IMR-90 (cell line): Measurements from ENCODE around the gene COPS4. TPM values are rescaled to one million over a fixed set of nuclear protein-coding genes. Genes with fewer than 3 reads are reported as not detected.

Source experiments
- ATAC-seq: fragments of 200-7000 bp; cut with Tn5 transposase; 2 replicates; pipeline ENCODE4 v1.9.1; 2020; ENCODE audit warnings: low read depth, mild to moderate bottlenecking, moderate library complexity
- BruUV-seq: library from RNA; stranded (reverse); fragments of 400-500 nt; replicated peaks from 2 replicates; lab custom pipeline; 2021; lab: Mats Ljungman, UMichigan
- CTCF ChIA-PET: fragments of 300-600 bp; formaldehyde crosslinking; extraction: SDS; loops from one replicate; lab custom pipeline; 2021; ENCODE audit warnings: antibody characterized with exemption; lab: Yijun Ruan, JAX
- POLR2A ChIA-PET: fragments of 300-600 bp; sonication (Branson Sonifier 250); formaldehyde crosslinking; loops from one replicate; lab custom pipeline; 2022; ENCODE audit warnings: antibody characterized with exemption; ENCODE audit not compliant: unreplicated experiment; lab: Charles Lee
- DNase-seq: peaks from one replicate; pipeline ENCODE4 v3.0.0; 2013
- H2AFZ ChIP-seq: replicated peaks from 2 replicates; pipeline ENCODE3; 2013; ENCODE audit warnings: low read length, mild to moderate bottlenecking; ENCODE audit not compliant: poor library complexity
- H2AK5ac ChIP-seq: 2 replicates; pipeline ENCODE4 v1.6.1; 2013; ENCODE audit warnings: low read depth, low read length, inconsistent platforms
- H2AK9ac ChIP-seq: replicated peaks from 2 replicates; pipeline ENCODE3; 2013; ENCODE audit warnings: mild to moderate bottlenecking, low read depth, low read length, moderate library complexity; ENCODE audit not compliant: poor library complexity
- H2BK120ac ChIP-seq: 2 replicates; pipeline ENCODE4 v1.6.1; 2013; ENCODE audit warnings: low read depth, low read length, inconsistent platforms
- H2BK15ac ChIP-seq: 3 replicates; pipeline ENCODE4 v1.6.1; 2013; ENCODE audit warnings: low read depth, low read length, inconsistent platforms
- H2BK20ac ChIP-seq: 2 replicates; pipeline ENCODE4 v1.6.1; 2013; ENCODE audit warnings: low read depth, mild to moderate bottlenecking, inconsistent platforms, low read length, moderate library complexity
- H2BK5ac ChIP-seq: 2 replicates; pipeline ENCODE4 v1.6.1; 2013; ENCODE audit warnings: mild to moderate bottlenecking, low read depth, low read length, inconsistent platforms; ENCODE audit not compliant: poor library complexity, severe bottlenecking
- H3K14ac ChIP-seq: replicated peaks from 2 replicates; pipeline ENCODE4 v1.6.1; 2013; ENCODE audit warnings: low read depth, low read length, inconsistent platforms
- H3K18ac ChIP-seq: 2 replicates; pipeline ENCODE4 v1.6.1; 2013; ENCODE audit warnings: low read depth, low read length, control low read depth
- H3K23ac ChIP-seq: 2 replicates; pipeline ENCODE4 v1.6.1; 2013; ENCODE audit warnings: low read depth, low read length, inconsistent platforms
- H3K27ac ChIP-seq: 2 replicates; pipeline ENCODE4 v1.5.1; 2013; ENCODE audit warnings: mild to moderate bottlenecking, control low read depth, low read length; ENCODE audit not compliant: insufficient read depth
- H3K27me3 ChIP-seq: 2 replicates; pipeline ENCODE4 v1.6.1; 2013; ENCODE audit warnings: low read length; ENCODE audit not compliant: control insufficient read depth, insufficient read depth
- H3K36me3 ChIP-seq: 2 replicates; pipeline ENCODE4 v1.6.1; 2013; ENCODE audit warnings: low read length, mixed read lengths; ENCODE audit not compliant: control insufficient read depth, insufficient read depth
- H3K4ac ChIP-seq: 2 replicates; pipeline ENCODE4 v1.6.1; 2013; ENCODE audit warnings: low read depth, low read length, inconsistent platforms
- H3K4me1 ChIP-seq: 2 replicates; pipeline ENCODE4 v1.6.1; 2013; ENCODE audit warnings: low read length, mixed read lengths; ENCODE audit not compliant: control insufficient read depth, insufficient read depth
- H3K4me2 ChIP-seq: 2 replicates; pipeline ENCODE4 v1.6.1; 2013; ENCODE audit warnings: low read depth, mild to moderate bottlenecking, control low read depth, low read length, moderate library complexity
- H3K4me3 ChIP-seq: 2 replicates; pipeline ENCODE4 v1.5.1; 2013; ENCODE audit warnings: low read depth, mild to moderate bottlenecking, control low read depth, low read length, moderate library complexity; ENCODE audit not compliant: insufficient read depth
- H3K56ac ChIP-seq: 2 replicates; pipeline ENCODE4 v1.6.1; 2013; ENCODE audit warnings: low read length, inconsistent platforms; ENCODE audit not compliant: insufficient read depth; ENCODE audit errors: extremely low read depth
- H3K79me1 ChIP-seq, 2 experiments: 2 replicates each; pipeline ENCODE4 v1.6.1; 2013; ENCODE audit warnings: low read length in 2 of 2, inconsistent platforms in 1 of 2, low read depth in 1 of 2
- H3K9ac ChIP-seq: 2 replicates; pipeline ENCODE4 v1.6.1; 2013; ENCODE audit warnings: low read depth, low read length, control low read depth
- H3K9me1 ChIP-seq: 2 replicates; pipeline ENCODE4 v1.6.1; 2013; ENCODE audit warnings: low read length, inconsistent platforms; ENCODE audit not compliant: insufficient read depth
- H3K9me3 ChIP-seq: 2 replicates; pipeline ENCODE4 v1.6.1; 2013; ENCODE audit warnings: low read length; ENCODE audit not compliant: control insufficient read depth, insufficient read depth
- H4K20me1 ChIP-seq: 2 replicates; pipeline ENCODE4 v1.6.1; 2013; ENCODE audit warnings: low read length, inconsistent platforms; ENCODE audit not compliant: insufficient read depth
- H4K5ac ChIP-seq: 2 replicates; pipeline ENCODE4 v1.6.1; 2013; ENCODE audit warnings: mild to moderate bottlenecking, low read depth, low read length, control low read depth
- H4K8ac ChIP-seq, 2 experiments: 2 replicates each; pipeline ENCODE4 v1.6.1; 2013; ENCODE audit warnings: low read depth in 2 of 2, low read length in 2 of 2, control low read depth in 1 of 2, inconsistent platforms in 1 of 2
- H4K91ac ChIP-seq: 2 replicates; pipeline ENCODE4 v1.6.1; 2013; ENCODE audit warnings: low read depth, low read length, inconsistent platforms; ENCODE audit not compliant: insufficient read depth
- BHLHE40 ChIP-seq: fragments of 150-350 bp; IDR thresholded peaks from 2 replicates; pipeline ENCODE4 v1.6.1; 2016; ENCODE audit warnings: mild to moderate bottlenecking, low read depth, low read length
- CEBPB ChIP-seq: IDR thresholded peaks from 2 replicates; pipeline ENCODE4 v1.6.1; 2012; ENCODE audit warnings: low read depth, low read length, improper control_type of control experiment
- CHD1 ChIP-seq: IDR thresholded peaks from 2 replicates; pipeline ENCODE4 v1.6.1; 2012; ENCODE audit warnings: low read depth, low read length, improper control_type of control experiment
- FOS ChIP-seq: fragments of 150-350 bp; IDR thresholded peaks from 2 replicates; pipeline ENCODE4 v1.6.1; 2016; ENCODE audit warnings: low read depth, low read length
- MAFK ChIP-seq: IDR thresholded peaks from 2 replicates; pipeline ENCODE4 v1.6.1; 2012; ENCODE audit warnings: low read depth, low read length, improper control_type of control experiment
- RCOR1 ChIP-seq: IDR thresholded peaks from 2 replicates; pipeline ENCODE4 v1.6.1; 2012; ENCODE audit warnings: mild to moderate bottlenecking, low read length, improper control_type of control experiment; ENCODE audit not compliant: insufficient replicate concordance
- USF2 ChIP-seq: fragments of 150-350 bp; IDR thresholded peaks from 2 replicates; pipeline ENCODE4 v1.6.1; 2017; ENCODE audit warnings: mild to moderate bottlenecking, antibody characterized with exemption, low read length, low read depth
- WGBS, 2 experiments: methylation state at CpG; one replicate each; pipeline versions ENCODE4 v1.1.5 to v1.1.7; 2013; ENCODE audit warnings: missing lambda C conversion rate in 2 of 2; ENCODE audit not compliant: insufficient read length in 1 of 2; ENCODE audit errors: extremely low coverage in 2 of 2; 5-methylcytosine and 5-hydroxymethylcytosine counted together
- dilution Hi-C: fragments of 300-500 bp; cut with HindIII; formaldehyde crosslinking; loops from one replicate; pipeline ENCODE4 v1.14.3; 2018; ENCODE audit warnings: low sequenced_read_pairs; ENCODE audit not compliant: unreplicated experiment
- in situ Hi-C: fragments of 300-500 bp; cut with MboI; formaldehyde crosslinking; loops from 3 replicates; pipeline ENCODE4 v1.14.3; 2019; ENCODE audit warnings: low sequenced_read_pairs, inconsistent platforms, mixed read lengths
- intact Hi-C: fragments of 100-400 bp; cut with micrococcal nuclease; formaldehyde crosslinking; loops from 2 replicates; pipeline ENCODE4 v1.10.0; 2022
- polyA plus RNA-seq, 3 experiments: library from polyadenylated mRNA; depleted of rRNA; stranded (reverse); fragments of >200 nt; gene quantifications; 2 replicates each; pipeline ENCODE4 v1.2.3, GENCODE V29; 2012; ENCODE audit warnings: low replicate concordance in 1 of 3
- total RNA-seq: library from RNA; depleted of rRNA; stranded (reverse); fragments of >200 nt; gene quantifications from 2 replicates; pipeline ENCODE4 v1.2.3, GENCODE V29; 2012

Gene COPS4
- total and polyA plus RNA-seq, 2 of the 4 experiments (the other 2 are of a cell fraction), result 40.1 to 115 TPM

- H2AFZ ChIP-seq, result no peak overlapping the region
- H3K4me1 ChIP-seq, result peaks cover 4% of the 10 kb centered on the region
- in situ Hi-C loops (no loop called here), intact Hi-C loops (no loop called here), dilution Hi-C loops (no loop called here)
- no peak overlapping the region for H3K27ac ChIP-seq
- no peak overlapping the region for H3K23ac ChIP-seq
- H3K36me3 ChIP-seq, result 0 out of 2 replicates have a peak, but pooled peaks cover 1% of the 10 kb centered on the region
- H3K9me3 ChIP-seq, result no peaks in the 10 kb centered on the region
- H3K9ac ChIP-seq, result no peak overlapping the region
- H3K27me3 ChIP-seq, result no peaks in the 10 kb centered on the region
- H4K5ac ChIP-seq, result no peak overlapping the region
- peaks cover 5% of the 10 kb centered on the region for H3K9me1 ChIP-seq
- BruUV-seq, result no TSS peak
- no peak overlapping the region for H2BK15ac ChIP-seq
- DNase-seq (no peak), ATAC-seq (no peak)
- H3K14ac ChIP-seq, result no peak overlapping the region
- ChIA-PET CTCF (no interaction called here), POLR2A (no interaction called here)
- H3K56ac ChIP-seq, result no peak overlapping the region
- no peak overlapping the region for H4K8ac ChIP-seq
- no peak overlapping the region for H2AK9ac ChIP-seq
- H4K91ac ChIP-seq, result no peak overlapping the region
- no peaks in the 10 kb centered on the region for H4K20me1 ChIP-seq
- no peak overlapping the region for H3K4ac ChIP-seq
- no peak overlapping the region for H2AK5ac ChIP-seq
- no peak overlapping the region for H2BK20ac ChIP-seq
- peaks cover 29 to 42% of the 10 kb centered on the region in 2 experiments for H3K79me1 ChIP-seq
- no peak overlapping the region for H2BK5ac ChIP-seq
- no peak overlapping the region for H3K4me3 ChIP-seq
- TF ChIP-seq RCOR1 (no peak), CHD1 (no peak), FOS (no peak), USF2 (no peak), MAFK (no peak), CEBPB (no peak), BHLHE40 (no peak)
- no peak overlapping the region for H3K4me2 ChIP-seq
- H3K18ac ChIP-seq, result no peak overlapping the region
- no CpG with 5 or more reads among the region's 4 CpGs for WGBS, 2 experiments
- H2BK120ac ChIP-seq, result no peak overlapping the region
Measured at GRCh38 chr4:82994834-82995233, 40.1 kb upstream of the COPS4 start.
